GM21447 (cell line): ENCODE data around the gene ZNF506.
"Not testable (repeated sequence)": the region's sequence is repeated elsewhere in the genome, so short reads cannot be mapped to it uniquely, and the experiment has no call there.

Source experiments
- ATAC-seq: cut with Tn5 transposase; IDR thresholded peaks from one replicate; pipeline ENCODE4 v1.9.1; 2021; ENCODE audit not compliant: unreplicated experiment

The ZNF506 gene

GRCh38 chr19:19746286-19747213, 75.0 kb downstream of the ZNF506 start:
- no peak for ATAC-seq

GRCh38 chr19:19745496-19746285, 75.9 kb downstream of the ZNF506 start:
- ATAC-seq, result no peak

GRCh38 chr19:19744641-19745040, 76.9 kb downstream of the ZNF506 start:
- no peak for ATAC-seq

GRCh38 chr19:19743921-19744320, 77.6 kb downstream of the ZNF506 start:
- not testable (repeated sequence) for ATAC-seq

GRCh38 chr19:19743176-19743575, 78.4 kb downstream of the ZNF506 start:
- no peak for ATAC-seq

GRCh38 chr19:19742773-19743172, 78.8 kb downstream of the ZNF506 start:
- ATAC-seq, result no peak
